ENCODE results near the gene SPATA31D3. TPM values are rescaled to one million over a fixed set of nuclear protein-coding genes. Genes with fewer than 3 reads are reported as not detected.

The SPATA31D3 gene
- not detected in 2 replicates for total RNA-seq

DNA sequence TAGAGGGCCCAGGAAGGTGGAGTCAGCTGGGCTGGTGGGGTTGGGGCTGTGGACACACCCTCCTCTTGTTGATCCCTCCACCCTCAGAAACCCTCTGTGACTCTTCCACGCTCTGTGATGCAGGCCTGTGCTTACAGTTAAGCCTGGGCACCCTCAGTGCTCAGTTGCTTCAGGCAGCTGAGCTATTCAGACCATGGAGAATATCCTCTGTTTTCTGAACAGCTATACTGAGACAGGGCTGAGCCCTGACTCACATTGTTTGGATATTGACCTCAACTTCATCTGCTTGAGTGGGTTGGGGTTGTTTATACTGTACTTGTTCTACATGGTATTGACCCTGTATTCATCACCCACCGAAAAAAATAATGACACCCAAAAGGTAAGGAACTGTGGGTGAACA lies at the start of gene SPATA31D3:
Gene SPATA31D3, plus strand, starts transcription at position 108 of the 400 bp plus-strand sequence. Its CDS starts 86 bp downstream, at position 194.

DNA sequence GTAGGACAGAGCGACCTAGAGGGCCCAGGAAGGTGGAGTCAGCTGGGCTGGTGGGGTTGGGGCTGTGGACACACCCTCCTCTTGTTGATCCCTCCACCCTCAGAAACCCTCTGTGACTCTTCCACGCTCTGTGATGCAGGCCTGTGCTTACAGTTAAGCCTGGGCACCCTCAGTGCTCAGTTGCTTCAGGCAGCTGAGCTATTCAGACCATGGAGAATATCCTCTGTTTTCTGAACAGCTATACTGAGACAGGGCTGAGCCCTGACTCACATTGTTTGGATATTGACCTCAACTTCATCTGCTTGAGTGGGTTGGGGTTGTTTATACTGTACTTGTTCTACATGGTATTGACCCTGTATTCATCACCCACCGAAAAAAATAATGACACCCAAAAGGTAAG lies 15.0 kb upstream of the SPATA31D3 start, which contains the start of gene SPATA31D4:
Gene SPATA31D4, plus strand, starts transcription at position 124 of the 400 bp plus-strand sequence. Its CDS starts 86 bp downstream, at position 210.

DNA sequence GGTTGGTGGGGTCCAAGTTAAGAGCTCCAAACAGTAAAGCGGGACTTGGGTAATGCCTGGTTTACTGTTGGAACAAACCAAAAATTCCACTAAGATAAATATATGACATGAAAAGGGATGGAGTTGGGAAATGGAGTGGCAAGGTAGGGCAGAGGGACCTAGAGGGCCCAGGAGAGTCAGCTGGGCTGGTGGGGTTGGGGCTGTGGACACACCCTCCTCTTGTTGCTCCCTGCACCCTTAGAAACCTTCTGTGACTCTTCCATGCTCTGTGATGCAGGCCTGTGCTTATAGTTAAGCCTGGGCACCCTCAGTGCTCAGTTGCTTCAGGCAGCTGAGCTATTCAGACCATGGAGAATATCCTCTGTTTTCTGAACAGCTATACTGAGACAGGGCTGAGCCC lies 45.2 kb downstream of the SPATA31D3 start, which contains the start of gene SPATA31D1:
Gene SPATA31D1, plus strand, starts transcription at position 301 of the 400 bp plus-strand sequence. Its CDS starts 47 bp downstream, at position 348.

Other genes with a start within 250 kb of the SPATA31D3 start
- not detected in 2 replicates for gene SPATA31D4, start 15.1 kb upstream of the SPATA31D3 start, total RNA-seq
- gene SPATA31D1, start 45.3 kb downstream of the SPATA31D3 start, total RNA-seq, result not detected in 2 replicates

All from regular cardiac myocyte (primary cell).